Hepatocyte (in vitro differentiated cells): ENCODE results near the gene KIAA1755.

Experiments used
- EZH2phosphoT487 ChIP-seq: fragments of 200-600 bp; sonication (generic); IDR thresholded peaks from one replicate; pipeline ENCODE4 v1.6.1; 2018; ENCODE audit warnings: antibody characterized with exemption, mild to moderate bottlenecking, low read depth, moderate library complexity; ENCODE audit not compliant: unreplicated experiment, severe bottlenecking
- TF ChIP-seq, protein P1 (sequence below): fragments of 200-600 bp; sonication (generic); IDR thresholded peaks from 2 replicates; pipeline ENCODE4 v1.5.1; 2016; ENCODE audit warnings: antibody characterized with exemption, mild to moderate bottlenecking; ENCODE audit not compliant: poor library complexity

DNA sequence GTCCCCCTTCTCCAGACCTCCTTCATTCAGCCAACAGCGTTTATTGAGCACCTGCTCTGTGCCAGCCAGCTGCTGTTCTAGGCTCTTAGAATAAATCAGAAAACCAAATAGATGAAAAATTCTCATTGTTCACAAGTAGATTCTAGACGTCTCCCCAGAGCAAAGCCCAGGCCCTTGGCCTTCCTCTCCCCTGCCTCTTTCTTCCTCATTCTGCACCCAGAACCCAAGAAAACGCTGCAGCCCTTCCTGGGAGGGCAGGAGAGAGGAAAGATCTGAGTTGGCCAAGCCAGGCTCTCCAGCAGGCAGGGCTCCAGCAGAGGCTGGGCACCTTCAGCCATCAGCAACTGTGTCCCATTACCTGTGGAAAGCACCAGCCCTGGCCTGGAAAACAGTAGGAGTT, 31.4 kb upstream of the KIAA1755 start:
- TF ChIP-seq, protein P1, sequence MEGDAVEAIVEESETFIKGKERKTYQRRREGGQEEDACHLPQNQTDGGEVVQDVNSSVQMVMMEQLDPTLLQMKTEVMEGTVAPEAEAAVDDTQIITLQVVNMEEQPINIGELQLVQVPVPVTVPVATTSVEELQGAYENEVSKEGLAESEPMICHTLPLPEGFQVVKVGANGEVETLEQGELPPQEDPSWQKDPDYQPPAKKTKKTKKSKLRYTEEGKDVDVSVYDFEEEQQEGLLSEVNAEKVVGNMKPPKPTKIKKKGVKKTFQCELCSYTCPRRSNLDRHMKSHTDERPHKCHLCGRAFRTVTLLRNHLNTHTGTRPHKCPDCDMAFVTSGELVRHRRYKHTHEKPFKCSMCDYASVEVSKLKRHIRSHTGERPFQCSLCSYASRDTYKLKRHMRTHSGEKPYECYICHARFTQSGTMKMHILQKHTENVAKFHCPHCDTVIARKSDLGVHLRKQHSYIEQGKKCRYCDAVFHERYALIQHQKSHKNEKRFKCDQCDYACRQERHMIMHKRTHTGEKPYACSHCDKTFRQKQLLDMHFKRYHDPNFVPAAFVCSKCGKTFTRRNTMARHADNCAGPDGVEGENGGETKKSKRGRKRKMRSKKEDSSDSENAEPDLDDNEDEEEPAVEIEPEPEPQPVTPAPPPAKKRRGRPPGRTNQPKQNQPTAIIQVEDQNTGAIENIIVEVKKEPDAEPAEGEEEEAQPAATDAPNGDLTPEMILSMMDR, result no peak
- no peak for TF ChIP-seq EZH2phosphoT487
